HG03520 (cell line): ENCODE data around the gene PPP1CA.

Source experiments
- ATAC-seq: cut with Tn5 transposase; IDR thresholded peaks from one replicate; pipeline ENCODE4 v1.9.1; 2021; ENCODE audit warnings: mild to moderate bottlenecking, moderate library complexity; ENCODE audit not compliant: unreplicated experiment

PPP1CA gene

DNA sequence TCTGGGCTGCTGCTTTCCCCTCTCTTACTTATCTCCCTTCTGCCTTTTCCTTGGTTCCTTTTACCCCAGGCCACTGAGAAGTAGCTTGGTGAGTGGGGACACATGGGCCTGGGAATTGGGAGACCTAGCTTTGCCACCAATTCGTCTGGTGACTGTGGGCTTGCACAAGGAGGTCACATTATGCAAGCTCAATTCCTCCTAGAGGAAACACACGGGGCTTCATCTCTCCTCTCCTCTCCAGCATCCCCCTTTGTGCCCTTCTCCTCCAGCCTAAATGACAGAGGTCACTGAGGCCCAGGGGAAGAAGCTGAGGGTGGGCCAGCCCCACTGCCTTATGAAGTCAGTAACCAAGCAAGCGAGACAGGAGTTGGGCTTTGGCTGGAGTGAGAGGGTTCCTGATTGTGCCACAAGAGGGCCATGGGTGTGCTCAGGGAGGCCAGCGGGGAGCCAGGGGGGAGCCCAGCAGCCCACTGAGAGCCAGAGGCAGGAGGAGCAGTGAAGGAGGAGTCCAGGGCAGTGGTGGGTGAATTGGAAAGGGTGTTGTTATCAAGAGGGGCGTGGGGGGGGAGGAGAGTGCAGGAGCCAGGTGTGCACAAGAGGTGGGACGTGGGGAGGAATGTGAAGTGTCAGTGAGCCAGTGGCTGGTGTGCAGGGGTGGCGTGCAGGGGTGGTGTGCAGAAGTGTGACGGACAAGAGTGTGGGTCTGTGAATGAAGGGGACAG is 30.3 kb downstream of the PPP1CA start:
- ATAC-seq, result no peak

DNA sequence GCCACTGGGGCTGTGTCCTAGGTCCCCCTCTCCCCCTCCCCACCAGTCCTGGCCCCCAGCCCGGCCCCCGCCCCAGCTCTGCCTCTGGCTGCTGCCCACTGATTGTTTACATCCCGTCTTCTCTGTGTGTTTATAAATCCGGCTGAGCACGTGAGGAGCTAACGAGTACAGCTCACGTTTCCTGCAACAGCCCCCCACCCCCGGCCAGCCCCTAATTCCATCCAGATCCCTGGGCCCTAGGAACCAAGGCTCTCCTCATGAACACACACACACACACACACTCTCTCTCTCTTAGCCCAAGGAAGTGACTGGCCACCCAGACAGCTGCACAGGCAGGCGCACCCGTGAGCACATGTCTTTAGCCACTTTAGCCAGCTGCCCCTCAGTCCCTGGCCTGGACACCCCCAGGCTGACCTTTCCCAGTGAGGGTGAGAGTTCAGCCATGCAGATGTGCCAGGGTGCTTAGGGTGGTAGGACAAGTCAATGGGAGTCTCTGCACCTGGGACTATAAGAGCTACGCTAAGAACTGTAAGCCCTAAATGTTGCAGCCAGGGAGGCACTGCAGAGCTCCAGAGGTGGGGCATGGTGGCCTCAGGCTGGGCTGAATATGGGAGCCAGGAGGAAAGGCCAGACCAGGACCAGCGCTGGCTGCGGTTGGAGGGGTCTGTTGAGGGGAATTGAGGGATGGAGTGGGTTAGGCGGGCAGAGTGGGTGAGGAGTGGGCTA is 31.1 kb downstream of the PPP1CA start:
- ATAC-seq, result no peak

DNA sequence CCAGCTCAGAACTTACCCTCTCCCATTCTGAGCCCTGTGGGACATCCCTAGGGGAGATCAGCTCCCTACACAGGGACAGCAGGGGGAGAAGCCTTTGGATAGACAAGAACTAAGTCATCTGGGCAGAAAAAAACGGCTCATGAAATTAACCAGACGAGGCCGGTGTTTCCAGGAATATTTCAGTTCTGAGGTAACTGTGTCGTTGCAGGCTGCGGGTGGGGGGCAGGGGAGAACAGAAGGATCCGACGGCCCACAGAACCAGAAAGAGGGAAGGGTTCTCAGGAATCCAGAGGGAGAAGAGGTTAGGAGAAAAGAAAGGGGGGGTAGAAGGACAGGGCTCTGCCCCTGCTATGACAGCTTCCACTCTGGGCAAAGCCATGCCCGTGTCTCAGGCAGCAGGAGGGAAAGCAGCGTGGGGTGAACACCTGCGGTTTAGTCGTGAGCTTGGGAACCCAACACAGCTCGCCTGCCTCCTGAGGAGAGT is 31.8 kb downstream of the PPP1CA start:
- ATAC-seq, result no peak

DNA sequence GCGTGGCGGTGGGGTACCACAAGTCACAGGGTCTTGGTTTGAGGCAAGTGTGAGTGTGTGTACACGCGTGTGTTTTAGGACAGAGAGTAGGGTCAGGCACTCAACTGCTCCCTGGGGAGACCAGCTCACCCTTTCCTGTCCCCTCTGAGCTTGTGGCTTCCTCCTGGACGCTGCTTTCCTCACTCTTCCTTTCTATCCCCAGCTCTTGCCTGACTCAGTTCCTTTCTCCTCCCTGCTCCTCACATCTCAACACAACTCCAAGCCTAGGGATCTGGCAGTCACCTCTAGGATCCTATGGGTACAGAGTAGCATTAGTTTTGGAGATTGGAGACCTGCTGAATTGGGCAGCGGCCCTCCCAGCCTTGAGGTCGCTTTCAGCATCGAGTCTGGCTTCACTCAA is 32.4 kb downstream of the PPP1CA start:
- no peak for ATAC-seq

DNA sequence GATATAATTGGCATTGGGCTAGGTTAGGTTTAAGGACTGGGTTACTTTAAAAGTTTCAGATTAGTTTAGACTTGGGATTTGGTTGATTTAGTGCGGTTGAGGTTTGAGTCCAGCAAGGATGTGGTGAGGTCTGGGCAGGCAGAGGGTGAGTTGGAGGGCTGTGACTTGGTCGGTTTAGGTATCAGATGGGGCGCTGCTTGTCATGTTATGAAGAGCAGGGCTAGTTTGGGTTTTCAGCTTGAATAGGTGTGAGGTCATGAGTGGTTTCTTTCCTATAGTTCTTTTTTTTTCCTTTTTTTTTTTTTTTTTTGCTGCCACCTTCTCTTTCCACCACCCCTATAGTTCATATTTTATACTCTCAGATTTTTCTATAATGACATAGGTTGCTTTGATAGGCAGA is 33.0 kb downstream of the PPP1CA start:
- no peak for ATAC-seq

DNA sequence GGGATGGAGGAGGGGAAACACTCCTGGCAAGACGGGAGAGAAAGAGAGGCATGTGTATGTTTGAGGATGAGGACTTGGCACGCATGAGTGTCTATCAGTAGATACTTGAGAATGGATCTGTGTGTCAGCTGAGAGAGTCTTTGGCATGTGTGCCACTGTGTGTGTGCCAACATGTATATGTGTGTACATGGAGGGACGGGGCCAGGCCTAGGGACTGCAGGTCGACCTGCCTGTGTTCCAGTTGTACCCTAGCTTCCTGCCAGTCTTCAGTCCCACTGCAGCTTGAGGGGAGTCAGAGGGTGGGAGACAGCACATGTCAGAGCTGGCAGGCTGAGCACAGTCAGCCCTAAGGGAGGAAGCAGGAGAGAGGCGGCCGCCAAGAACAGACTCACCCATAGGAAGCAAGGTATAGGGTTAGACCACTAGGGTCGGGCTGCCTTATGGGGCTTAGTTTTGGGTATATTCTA is 33.9 kb downstream of the PPP1CA start:
- ATAC-seq, result no peak

DNA sequence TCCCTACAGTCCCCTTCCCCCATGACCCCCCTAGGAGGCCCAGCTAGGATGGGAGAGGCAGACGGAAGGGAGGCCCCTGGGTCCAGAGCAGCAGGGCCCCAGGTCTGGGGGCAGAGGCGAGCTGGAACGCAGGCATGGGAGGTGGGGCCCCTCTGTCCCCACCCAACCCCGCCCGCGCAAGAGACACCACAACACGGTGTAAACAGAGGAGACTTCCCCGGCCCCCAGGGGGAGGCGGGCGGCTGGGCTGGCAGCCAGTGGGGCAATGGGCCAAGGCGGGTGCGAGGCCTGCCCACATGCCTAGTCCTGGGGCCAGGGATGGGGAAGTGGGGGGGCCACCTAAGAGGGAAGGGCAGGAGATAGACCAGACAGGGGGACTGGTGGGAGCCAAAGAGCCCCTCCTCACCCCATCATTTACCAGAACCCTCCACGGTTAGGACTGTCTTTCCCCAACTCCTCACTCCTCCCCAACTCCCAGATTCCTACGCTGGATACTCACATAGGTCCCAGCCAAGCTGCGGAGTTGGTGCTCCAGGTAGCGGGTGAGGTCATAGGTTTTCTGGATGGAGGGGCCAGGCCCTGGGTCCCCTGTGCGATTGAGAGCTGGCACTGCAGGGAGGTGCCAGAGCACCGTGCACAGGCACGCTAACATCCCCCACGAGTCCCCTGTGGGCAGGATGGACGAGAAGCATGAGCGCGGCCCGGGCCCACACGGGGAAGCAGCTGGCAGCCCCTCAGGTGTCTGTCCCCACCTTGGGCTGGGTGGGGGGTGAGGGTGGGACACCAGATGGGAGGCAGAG is 34.5 kb downstream of the PPP1CA start:
- no peak for ATAC-seq

DNA sequence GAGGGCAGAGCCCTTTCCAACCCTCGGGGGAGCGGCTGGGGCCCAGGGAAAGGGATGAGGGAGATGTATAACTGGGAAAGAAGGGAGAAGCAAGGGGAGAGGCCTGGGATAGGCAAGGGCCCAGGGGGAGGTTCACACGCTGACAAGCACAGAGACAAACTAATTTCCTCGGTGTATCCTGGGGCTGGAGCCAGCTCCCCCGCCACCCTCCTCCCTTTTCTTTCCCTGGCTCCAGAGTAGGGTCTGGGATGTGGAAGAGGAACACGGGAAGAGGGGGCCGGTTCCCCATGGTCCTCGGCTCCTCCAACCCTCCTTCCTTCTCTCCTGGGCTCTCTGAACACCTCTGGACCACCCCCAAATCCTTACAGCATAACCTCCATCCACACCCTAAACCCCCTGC is 35.1 kb downstream of the PPP1CA start:
- no peak for ATAC-seq

DNA sequence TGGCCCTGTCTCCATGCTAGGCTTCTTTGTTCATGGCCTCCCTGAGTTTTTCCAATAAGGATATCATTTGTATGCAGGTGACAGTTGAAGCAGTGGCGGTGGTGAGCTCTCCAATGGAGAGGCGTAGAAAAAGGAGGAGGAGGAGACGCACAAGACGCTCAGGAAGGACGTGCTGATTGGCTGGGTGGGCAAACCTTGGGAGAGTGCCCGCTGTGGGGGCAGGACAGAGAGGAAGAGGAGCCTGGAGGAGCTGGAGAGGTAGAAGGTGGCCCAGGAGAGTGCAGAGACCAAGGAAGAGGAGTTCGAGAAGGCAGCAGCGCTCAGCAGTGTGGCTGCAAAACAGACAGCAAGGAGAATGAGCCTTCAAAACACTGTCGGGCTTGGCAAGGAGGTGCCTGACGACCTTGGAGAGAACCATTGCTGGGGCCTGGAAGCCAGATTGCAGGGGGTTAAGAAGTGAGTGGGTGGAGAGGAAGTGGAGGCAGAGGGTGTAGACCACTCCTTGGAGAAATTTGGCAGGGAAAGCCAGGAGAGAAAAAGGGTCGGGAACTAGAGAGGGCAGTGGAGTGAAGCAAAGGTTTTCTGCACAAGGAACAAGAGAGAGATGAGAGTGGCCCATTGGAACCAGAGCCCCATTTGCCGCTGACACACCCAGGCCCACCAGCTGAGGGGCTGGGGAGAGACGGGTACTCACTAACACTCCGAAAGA is 35.8 kb downstream of the PPP1CA start:
- ATAC-seq, result no peak

DNA sequence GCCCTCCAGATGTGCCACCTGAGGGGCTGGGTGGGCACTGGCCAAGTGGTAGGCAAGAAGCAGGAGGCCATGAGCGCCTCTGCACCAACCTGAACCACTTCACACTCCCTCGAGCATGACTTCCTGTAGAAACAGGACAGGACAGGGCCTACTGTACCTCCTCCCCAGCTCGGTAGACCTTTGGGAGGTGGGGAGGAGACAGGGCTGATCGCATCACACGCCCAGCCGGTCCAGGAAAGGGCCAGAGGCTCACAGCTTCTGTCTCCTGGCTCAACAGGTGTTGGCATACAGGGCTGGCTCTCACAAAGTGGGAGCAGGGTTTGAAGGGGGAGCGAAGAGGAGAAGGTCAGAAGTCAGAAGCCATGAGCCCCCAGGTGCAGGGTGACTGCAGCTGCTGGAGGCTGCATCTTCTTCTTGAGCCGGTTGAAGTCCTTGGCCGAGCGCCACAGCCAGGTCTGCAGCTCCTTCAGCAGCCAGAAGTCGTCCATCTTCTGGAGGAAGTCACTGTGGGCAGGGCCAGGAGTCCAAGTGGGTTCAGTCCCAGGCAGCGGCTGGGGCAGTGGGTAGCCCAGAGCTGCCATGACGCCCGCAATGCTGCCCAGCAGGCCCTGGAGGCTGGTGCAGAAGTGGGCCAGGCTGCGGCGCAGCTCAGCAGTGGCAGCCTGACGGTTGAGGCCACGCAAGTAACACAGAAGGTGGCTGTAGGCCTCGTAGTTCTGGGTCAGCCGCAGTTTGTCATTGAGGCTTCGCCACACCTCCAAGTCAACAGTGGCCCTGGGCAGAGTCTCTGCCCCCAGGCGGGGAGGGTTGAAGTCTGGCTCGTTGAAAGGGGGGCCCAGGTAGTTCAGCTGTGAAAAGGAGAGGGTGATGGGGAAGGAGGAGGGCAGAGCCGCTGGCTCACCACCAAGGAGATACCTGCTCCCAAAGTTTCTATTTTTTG is 36.6 kb downstream of the PPP1CA start:
- no peak for ATAC-seq

DNA sequence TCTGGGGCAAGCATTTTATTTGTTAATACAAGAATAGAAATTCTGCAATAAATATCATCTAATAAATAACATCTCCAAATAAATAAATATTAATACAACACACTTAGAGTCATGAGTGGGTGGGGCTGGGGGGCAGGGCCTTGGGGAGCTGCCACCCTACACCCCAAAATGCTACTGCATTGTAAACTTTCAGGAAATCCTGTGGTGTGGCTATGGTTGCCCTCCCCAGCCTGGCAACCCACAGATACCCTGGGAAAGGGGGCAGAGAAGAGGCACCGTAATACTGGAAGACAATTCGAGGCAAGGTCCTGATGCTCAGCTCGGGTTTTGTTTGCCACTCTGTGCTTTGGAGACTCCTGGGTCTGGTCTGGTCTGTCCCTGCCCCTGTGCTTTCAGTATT is 37.5 kb downstream of the PPP1CA start:
- ATAC-seq, result no peak

DNA sequence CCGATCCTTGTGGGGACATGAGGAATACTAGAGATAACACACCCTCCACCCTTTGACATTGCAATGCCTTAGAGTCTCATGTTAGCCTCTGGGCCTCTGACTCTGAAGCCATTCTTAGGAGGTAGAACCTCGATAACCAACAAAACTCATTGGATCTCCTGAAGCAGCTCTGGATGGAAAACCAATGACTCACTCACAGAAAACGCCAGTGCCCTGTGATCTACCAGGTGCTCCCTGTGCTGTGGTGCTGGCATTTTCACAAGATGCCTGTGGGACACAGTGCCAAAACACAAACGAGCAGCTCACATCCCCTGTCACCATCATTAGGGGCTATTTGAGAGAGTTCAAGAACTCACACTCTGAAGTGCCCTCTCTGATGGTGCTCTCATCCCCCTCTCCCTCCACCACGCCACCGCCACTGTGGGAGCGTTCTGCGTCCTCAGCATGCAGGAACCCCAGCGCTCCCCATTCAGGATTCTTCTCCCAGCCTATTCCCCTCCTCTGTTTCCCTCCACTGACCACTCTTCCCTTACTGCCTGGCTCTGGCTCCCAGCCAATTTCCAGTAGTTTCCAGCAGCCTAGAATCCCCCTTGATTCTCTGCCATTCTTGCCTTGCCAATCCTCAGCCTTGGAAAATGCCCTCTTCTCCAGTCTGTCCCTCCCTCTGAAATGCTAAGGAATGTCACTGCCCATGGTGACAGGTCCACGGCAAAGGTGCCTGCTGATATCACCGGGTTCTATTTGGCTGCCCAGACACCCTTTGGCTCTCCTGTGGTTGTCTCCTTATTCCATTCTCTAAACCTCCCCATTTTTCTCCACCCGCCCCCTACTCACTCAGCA is 43.6 kb downstream of the PPP1CA start:
- no peak for ATAC-seq

DNA sequence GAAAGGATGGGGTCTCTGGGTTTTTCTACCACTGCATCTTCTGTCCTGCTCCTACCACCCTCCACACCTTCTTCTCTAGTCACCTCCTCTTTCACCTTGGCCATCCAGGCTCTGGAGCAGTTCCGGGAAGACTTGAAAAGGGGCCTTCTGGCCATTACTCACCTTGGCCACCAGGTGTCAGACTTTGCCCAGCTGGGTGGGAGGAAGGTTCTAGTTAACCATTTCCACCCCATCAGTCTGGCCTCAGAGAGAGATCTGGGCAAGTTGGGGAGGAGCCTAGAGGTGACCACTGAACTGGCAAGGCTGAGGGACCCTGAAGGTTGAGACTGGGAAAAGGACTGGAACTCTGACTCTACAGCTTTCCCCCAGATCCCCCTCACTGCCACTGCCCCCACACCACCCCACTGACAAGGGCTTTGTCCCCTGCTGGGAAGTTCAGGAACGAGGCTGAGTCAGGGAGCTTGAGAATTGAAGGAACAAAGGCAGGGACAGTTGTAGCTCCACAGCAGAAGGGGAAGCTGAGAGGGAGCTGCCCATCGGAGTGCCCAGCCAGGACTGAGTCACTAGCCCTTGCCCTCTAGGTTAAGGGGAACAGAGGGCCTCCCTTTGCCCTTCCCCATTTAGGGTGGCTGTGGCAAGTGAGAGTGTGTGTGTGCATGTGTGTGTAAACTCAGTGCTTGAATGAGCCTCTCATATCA is 44.6 kb downstream of the PPP1CA start:
- ATAC-seq, result no peak

DNA sequence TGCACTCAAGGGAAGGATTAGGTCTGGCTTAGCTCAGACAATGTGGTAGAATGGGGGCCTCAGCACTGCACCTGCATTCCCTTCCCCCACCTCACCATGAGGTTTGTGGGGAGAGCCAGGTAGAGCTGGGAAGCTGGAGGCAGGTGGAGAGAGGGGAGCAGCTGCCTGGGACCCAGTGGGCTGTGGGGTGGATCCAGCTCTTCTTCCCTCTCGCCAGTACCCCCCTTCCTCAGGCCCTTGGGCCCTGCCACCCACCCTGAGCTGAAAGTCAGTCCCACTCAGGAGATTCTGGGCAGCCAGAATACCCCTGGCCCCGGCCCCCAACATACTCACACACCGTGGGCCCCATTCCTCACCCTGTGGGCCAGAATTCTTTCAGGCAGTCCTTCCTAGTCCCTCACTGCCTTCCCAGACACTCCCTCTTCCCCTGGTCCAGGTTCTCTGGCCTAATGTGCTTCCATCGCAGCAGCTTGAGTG is 45.2 kb downstream of the PPP1CA start:
- ATAC-seq, result no peak

DNA sequence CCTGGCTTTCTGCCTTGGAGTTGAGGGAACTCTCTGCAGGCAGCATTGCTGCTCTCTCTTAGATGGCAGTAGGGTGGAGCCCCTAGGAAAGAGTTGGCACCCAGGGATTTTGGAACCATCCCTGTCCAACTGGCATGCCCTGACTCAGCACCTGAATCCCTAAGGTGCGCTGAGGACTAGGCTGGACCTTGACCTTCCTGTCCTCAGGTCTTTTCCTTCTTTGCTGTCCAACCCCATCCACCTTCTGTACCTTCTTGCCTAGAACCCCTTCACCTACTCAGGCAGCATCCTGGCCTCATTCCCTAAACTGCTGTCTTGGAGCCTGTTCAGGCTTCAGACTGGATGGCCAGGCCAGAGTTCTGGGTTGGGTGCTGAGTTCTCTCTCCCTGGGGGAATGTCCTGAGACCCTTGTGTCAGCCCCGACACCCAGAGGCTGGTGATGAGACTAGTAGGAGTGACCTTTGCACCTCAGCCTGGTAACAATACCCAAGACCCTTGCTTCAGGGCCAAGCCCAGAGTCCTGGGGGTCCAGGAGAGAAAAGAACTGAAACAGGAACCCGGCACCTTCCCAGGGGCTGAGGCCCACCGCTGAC is 45.8 kb downstream of the PPP1CA start:
- no peak for ATAC-seq

DNA sequence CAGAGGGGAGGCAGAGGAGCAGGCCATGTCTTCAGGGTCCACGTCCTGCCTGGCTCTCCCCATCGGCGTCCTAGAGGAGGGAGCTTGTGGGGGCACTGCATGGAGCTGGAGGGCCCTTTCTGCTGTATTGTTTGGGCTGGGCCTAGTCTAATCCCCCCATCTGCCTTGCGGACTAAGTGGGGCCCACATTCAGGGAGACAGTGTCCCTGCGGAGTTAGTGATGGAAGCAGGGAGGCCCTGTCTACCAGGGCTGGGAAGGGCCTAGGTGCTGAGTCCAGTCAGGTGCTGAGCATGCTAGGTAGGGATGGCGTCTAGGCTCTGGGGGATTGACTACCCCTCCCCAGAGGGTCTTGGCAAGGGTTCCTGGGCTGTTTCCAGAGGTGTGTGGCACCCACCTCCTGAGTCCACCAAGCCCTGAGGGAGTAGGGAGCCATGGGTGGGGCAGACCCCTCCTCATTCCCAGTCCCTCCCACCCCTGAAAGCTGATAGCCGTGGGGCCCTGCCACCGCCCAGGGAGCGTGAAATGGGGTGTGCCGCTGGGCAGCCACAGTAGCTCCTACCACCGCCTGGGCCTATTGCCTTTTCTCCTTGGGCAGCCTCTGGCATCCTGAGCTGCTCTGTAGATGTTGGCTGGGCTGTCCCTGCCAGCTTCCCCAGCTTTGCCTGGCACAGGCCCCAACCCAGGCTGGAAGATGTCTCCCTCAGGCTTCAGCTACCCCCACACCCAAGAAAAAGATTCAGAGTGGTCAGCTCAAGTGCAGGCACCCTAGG is 46.5 kb downstream of the PPP1CA start:
- no peak for ATAC-seq
